ENCODE data around the gene OR10J1. TPM values are rescaled to one million over a fixed set of nuclear protein-coding genes. Genes with fewer than 3 reads are reported as not detected.

The OR10J1 gene
- total RNA-seq, 1 donor from 2014 or later: not detected

Other genes with a start within 250 kb of the OR10J1 start
- not detected in 2 replicates for gene ACKR1, start 234.8 kb upstream of the OR10J1 start, total RNA-seq
- gene FCER1A, start 137.4 kb upstream of the OR10J1 start, total RNA-seq: not detected in 2 replicates
- gene OR10J4, start 7.5 kb upstream of the OR10J1 start, total RNA-seq: not detected in 2 replicates
- not detected in 2 replicates for gene OR10J5, start 96.3 kb downstream of the OR10J1 start, total RNA-seq
- not detected in 2 replicates for gene APCS, start 148.1 kb downstream of the OR10J1 start, total RNA-seq

All from bronchial epithelial cell (primary cell).